Endothelial cell of umbilical vein (primary cell): ENCODE results near the gene LLPH. TPM values are rescaled to one million over a fixed set of nuclear protein-coding genes. Genes with fewer than 3 reads are reported as not detected.

Experiments used
- Bru-seq: library from RNA; stranded (reverse); fragments of 400-500 nt; gene quantifications from one replicate; lab custom pipeline; 2021; lab: Mats Ljungman, UMichigan
- BruChase-seq, 2 experiments: library from RNA; stranded (reverse); fragments of 400-500 nt; gene quantifications; one replicate each; lab custom pipeline; 2021; lab: Mats Ljungman, UMichigan
- BruUV-seq: library from RNA; stranded (reverse); fragments of 400-500 nt; replicated peaks from 2 replicates; lab custom pipeline; 2021; lab: Mats Ljungman, UMichigan
- CTCF ChIA-PET: fragments of 300-600, 350-600 bp; sonication (Branson Sonifier 250); formaldehyde crosslinking; loops from one replicate; lab custom pipeline; 2021; ENCODE audit warnings: antibody characterized with exemption, inconsistent platforms; lab: Charles Lee
- POLR2A ChIA-PET: fragments of 300-600, 350-600 bp; sonication (Branson Sonifier 250); formaldehyde crosslinking; loops from one replicate; lab custom pipeline; 2021; ENCODE audit warnings: antibody characterized with exemption, inconsistent platforms; lab: Charles Lee
- DNase-seq: peaks from one replicate; pipeline ENCODE4 v3.0.0-alpha.2; 2011; ENCODE audit warnings: low read depth, low spot score
- FAIRE-seq: peaks from 2 replicates; lab custom pipeline; 2011; peaks lifted over from hg19 to GRCh38; lab: Jason Lieb, UNC
- H2AFZ ChIP-seq: 2 replicates; pipeline ENCODE4 v1.6.0; 2012; ENCODE audit warnings: low read depth, low read length, control low read depth, inconsistent platforms
- H3K27ac ChIP-seq: 2 replicates; pipeline ENCODE4 v1.5.1; 2011; ENCODE audit warnings: low read depth, mild to moderate bottlenecking, control low read depth, low read length, moderate library complexity; ENCODE audit not compliant: insufficient read depth
- H3K27me3 ChIP-seq, 2 experiments: 2 replicates each; pipeline versions ENCODE4 v1.6.0 to v1.6.1; 2011; ENCODE audit warnings: low read length in 2 of 2, mixed read lengths in 1 of 2; ENCODE audit not compliant: control insufficient read depth in 2 of 2, insufficient read depth in 2 of 2
- H3K36me3 ChIP-seq, 2 experiments: 2 replicates in 1 of 2; 3 replicates in 1 of 2; pipeline ENCODE4 v1.5.1; 2011; ENCODE audit warnings: low read length in 2 of 2, mild to moderate bottlenecking in 1 of 2, moderate library complexity in 1 of 2; ENCODE audit not compliant: control insufficient read depth in 2 of 2, insufficient read depth in 2 of 2; ENCODE audit errors: extremely low read depth in 1 of 2
- H3K4me1 ChIP-seq: 3 replicates; pipeline ENCODE4 v1.5.1; 2011; ENCODE audit warnings: mild to moderate bottlenecking, low read length; ENCODE audit not compliant: control insufficient read depth, insufficient read depth; ENCODE audit errors: extremely low read depth
- H3K4me2 ChIP-seq: 2 replicates; pipeline ENCODE4 v1.6.1; 2011; ENCODE audit warnings: low read length, control low read depth, mixed read lengths; ENCODE audit not compliant: insufficient read depth
- H3K4me3 ChIP-seq, 3 experiments: fragments of 200-600 bp in 1 of 3; sonication (generic), shearing (Covaris generic) in 1 of 3; replicated peaks in 1 of 3; 2 replicates each; pipeline ENCODE4 v1.5.1; 2011 to 2016; ENCODE audit warnings: control low read depth in 3 of 3, low read length in 3 of 3, mild to moderate bottlenecking in 2 of 3, inconsistent platforms in 1 of 3, low read depth in 1 of 3, moderate library complexity in 1 of 3; ENCODE audit not compliant: insufficient read depth in 1 of 3
- H3K79me2 ChIP-seq: 2 replicates; pipeline ENCODE4 v1.6.0; 2012; ENCODE audit warnings: low read length, inconsistent platforms; ENCODE audit not compliant: control insufficient read depth, insufficient read depth
- H3K9ac ChIP-seq: replicated peaks from 2 replicates; pipeline ENCODE3; 2011; ENCODE audit warnings: low read length, control low read depth; ENCODE audit not compliant: insufficient read depth; ENCODE audit errors: extremely low read depth
- H3K9me1 ChIP-seq: replicated peaks from 3 replicates; pipeline ENCODE4 v1.6.0; 2011; ENCODE audit warnings: mild to moderate bottlenecking, low read length; ENCODE audit not compliant: control insufficient read depth, insufficient read depth; ENCODE audit errors: extremely low read depth
- H3K9me3 ChIP-seq: replicated peaks from 2 replicates; pipeline ENCODE4 v1.5.1; 2012; ENCODE audit warnings: low read length, inconsistent platforms; ENCODE audit not compliant: control insufficient read depth, insufficient read depth
- H4K20me1 ChIP-seq: replicated peaks from 2 replicates; pipeline ENCODE3; 2011; ENCODE audit warnings: mild to moderate bottlenecking, low read length; ENCODE audit not compliant: control insufficient read depth, insufficient read depth; ENCODE audit errors: extremely low read depth
- CTCF ChIP-seq, 2 donors: IDR thresholded peaks; 1 replicate in 1 of 2; 2 replicates in 1 of 2; pipeline ENCODE4 v1.5.1; 2011; ENCODE audit warnings: low read length in 2 of 2, mild to moderate bottlenecking in 2 of 2, moderate library complexity in 2 of 2, control low read depth in 1 of 2, inconsistent platforms in 1 of 2, low read depth in 1 of 2; ENCODE audit not compliant: insufficient read depth in 1 of 2; ENCODE audit errors: extremely low read depth in 1 of 2
- EZH2 ChIP-seq: IDR thresholded peaks from 2 replicates; pipeline ENCODE4 v1.6.1; 2012; ENCODE audit warnings: borderline replicate concordance, low read depth, mild to moderate bottlenecking, moderate library complexity, low read length, inconsistent platforms; ENCODE audit not compliant: severe bottlenecking
- FOS ChIP-seq: IDR thresholded peaks from 2 replicates; pipeline ENCODE4 v1.6.1; 2011; ENCODE audit warnings: mild to moderate bottlenecking, low read length, moderate library complexity, borderline replicate concordance; ENCODE audit not compliant: insufficient read depth
- GATA2 ChIP-seq: IDR thresholded peaks from 2 replicates; pipeline ENCODE4 v1.7.0; 2011; ENCODE audit warnings: low read depth, mild to moderate bottlenecking, moderate library complexity, mixed read lengths, low read length; ENCODE audit not compliant: insufficient read length, insufficient read depth
- JUN ChIP-seq: IDR thresholded peaks from 2 replicates; pipeline ENCODE4 v1.6.1; 2011; ENCODE audit warnings: borderline replicate concordance, low read depth; ENCODE audit not compliant: insufficient read length, insufficient read depth
- MAX ChIP-seq: IDR thresholded peaks from 2 replicates; pipeline ENCODE4 v1.6.1; 2011; ENCODE audit not compliant: insufficient read depth, insufficient read length
- MYC ChIP-seq: IDR thresholded peaks from one replicate; pipeline ENCODE4 v1.6.1; 2011; ENCODE audit warnings: mild to moderate bottlenecking, low read depth, low read length
- POLR2A ChIP-seq: IDR thresholded peaks from 2 replicates; pipeline ENCODE4 v1.6.1; 2012; ENCODE audit warnings: low read depth, mild to moderate bottlenecking, control low read depth, low read length
- POLR2AphosphoS5 ChIP-seq: IDR thresholded peaks from 2 replicates; pipeline ENCODE4 v1.6.1; 2012; ENCODE audit warnings: low read depth, mild to moderate bottlenecking, control low read depth, low read length, moderate library complexity; ENCODE audit not compliant: insufficient read depth
- dilution Hi-C: fragments of 300-500 bp; cut with MboI; formaldehyde crosslinking; loops from one replicate; pipeline ENCODE4 v1.15.0; 2019; ENCODE audit warnings: low sequenced_read_pairs; ENCODE audit not compliant: extremely low pct_ligation_motif_present
- intact Hi-C: fragments of 100-400 bp; cut with micrococcal nuclease; formaldehyde crosslinking; loops from one replicate; pipeline ENCODE4 v1.10.0; 2022
- long read RNA-seq: library from polyadenylated mRNA; stranded (forward); transcript quantifications from one replicate; pipeline ENCODE4 v2.0.0, GENCODE V29; 2021
- polyA minus RNA-seq, 3 experiments: library from RNA; depleted of rRNA, polyadenylated mRNA; stranded (reverse); fragments of >200 nt; gene quantifications; 1 replicate in 1 of 3; 2 replicates in 2 of 3; pipeline ENCODE4 v1.2.3, GENCODE V29; 2011
- polyA plus RNA-seq, 4 experiments: library from polyadenylated mRNA; depleted of rRNA in 3 of 4; stranded (reverse) in 3 of 4; unstranded in 1 of 4; fragments of >200 nt; gene quantifications; 2 replicates each; pipeline versions ENCODE4 v1.2.1 to v1.2.3, GENCODE V29; 2011 to 2012; ENCODE audit warnings: missing spikeins in 1 of 4
- total RNA-seq: library from RNA; stranded (reverse); gene quantifications from 2 replicates; pipeline ENCODE4 v1.2.3, GENCODE V29; 2021

LLPH gene
- total RNA-seq = 34.0 and 35.6 TPM in 2 replicates
- polyA plus RNA-seq = 3.4 and 4.0 TPM in 2 replicates
- polyA plus RNA-seq (2011; cell fraction: cytosol; rRNA removed) = 8.2 and 10.1 TPM in 2 replicates
- polyA plus RNA-seq (2011; cell fraction: nucleus; rRNA removed) = 2.7 and 4.8 TPM in 2 replicates
- 42.7 and 61.2 TPM in 2 replicates for polyA plus RNA-seq (2012)
- 1.8 and 2.3 TPM in 2 replicates for polyA minus RNA-seq
- 2.9 TPM for polyA minus RNA-seq (2011; cell fraction: cytosol; rRNA and poly(A)+ RNA removed)
- polyA minus RNA-seq (2011; cell fraction: nucleus; rRNA and poly(A)+ RNA removed) = 1.9 and 3.3 TPM in 2 replicates
- Bru-seq, nascent RNA = percentile 74 among the genes with signal in this experiment
- BruChase-seq, experiment 1, labeled RNA remaining after a 6-hour chase = percentile 84 among the genes with signal in this experiment
- percentile 84 among the genes with signal in this experiment for BruChase-seq, experiment 2, labeled RNA remaining after a 2-hour chase
- long read RNA-seq, full-length matches to known transcripts = 114 of 184 reads
- long read RNA-seq, partial matches to known transcripts = 0 of 184 reads
- long read RNA-seq, other reads (novel, unspliced or antisense) = 70 of 184 reads

- H3K9me3 ChIP-seq = no peaks in the 10 kb centered on the region
- TSS peak; percentile 87 for BruUV-seq
- peak; percentile 91 for FAIRE-seq
- peak; percentile 80 for DNase-seq
- peak within 1 kb of the TSS; percentile 93 for H2AFZ ChIP-seq
- H3K27ac ChIP-seq = peak within 1 kb of the TSS; percentile 67
- dilution Hi-C loops = no loop called here
- H4K20me1 ChIP-seq = no peaks in the 10 kb centered on the region
- H3K36me3 ChIP-seq = peaks cover 0 to 1% of the 10 kb centered on the region in 2 experiments
- peaks cover 22% of the 10 kb centered on the region for H3K79me2 ChIP-seq
- no peaks in the 10 kb centered on the region for H3K9me1 ChIP-seq
- no peaks in the 10 kb centered on the region for H3K27me3 ChIP-seq
- H3K4me3 ChIP-seq = peak within 1 kb of the TSS; percentile 68 to 85 (median 82)
- H3K4me2 ChIP-seq = peak within 1 kb of the TSS; percentile 74
- CTCF ChIA-PET = interaction anchor here (0.6 to 3.4 kb wide), 4 partner anchors 10 to 105 kb away, joined by 3 to 24 read pairs (median 6); partner anchors contain the start of gene TMBIM4
- TF ChIP-seq POLR2AphosphoS5 (peak; percentile 91), EZH2 (no peak), JUN (no peak), MAX (no peak), CTCF (IDR thresholded peaks at IDR 0.05; ENCODE audit: extremely low read depth in 1 of 2, insufficient read depth in 1 of 2, low read depth in 1 of 2, low read length in 2 of 2) (no peak), POLR2A (peak; percentile 82), GATA2 (no peak), MYC (no peak), FOS (no peak)
- peaks cover 16% of the 10 kb centered on the region for H3K4me1 ChIP-seq
- peak within 1 kb of the TSS; percentile 86 for H3K9ac ChIP-seq
- intact Hi-C loops = loop anchor here (1.0 to 5.0 kb wide), 2 partner anchors 39 to 277 kb away; partner anchors contain the start of gene TMBIM4
- POLR2A ChIA-PET = interaction anchor here (2.1 kb wide), 1 partner anchor 39 kb away, joined by 7 read pairs; the partner anchor contains the start of gene TMBIM4
These were observed at the start of gene LLPH for GRCh38 chr12:66130267-66131066. Gene LLPH (minus strand): TSS chr12:66130750. CDS start chr12:66129106, 1,644 bp downstream.
